OCI-M2 (cell line): ENCODE results near the gene RTKN2.

Source experiments
- DNase-seq: peaks from one replicate; lab custom pipeline; 2025; ENCODE audit not compliant: unreplicated experiment; lab: John Stamatoyannopoulos, UW

The RTKN2 gene

GRCh38 chr10:62177111-62177510 is 91.5 kb downstream of the RTKN2 start:
- DNase-seq = no peak

GRCh38 chr10:62175251-62175650 is 93.4 kb downstream of the RTKN2 start:
- DNase-seq = no peak

- DNase-seq = no peak
Measured at GRCh38 chr10:62172465-62172864, 96.2 kb downstream of the RTKN2 start.

- no peak for DNase-seq
Measured at GRCh38 chr10:62171791-62172190, 96.9 kb downstream of the RTKN2 start.

GRCh38 chr10:62170732-62171131 is 97.9 kb downstream of the RTKN2 start:
- no peak for DNase-seq

- DNase-seq = no peak
Measured at GRCh38 chr10:62166331-62167131, 102.1 kb downstream of the RTKN2 start.

GRCh38 chr10:62165803-62166202 is 102.8 kb downstream of the RTKN2 start:
- no peak for DNase-seq

- DNase-seq = no peak
Measured at GRCh38 chr10:62163024-62163423, 105.6 kb downstream of the RTKN2 start.

GRCh38 chr10:62162261-62162981 is 106.2 kb downstream of the RTKN2 start:
- no peak for DNase-seq

GRCh38 chr10:62159351-62159750 is 109.3 kb downstream of the RTKN2 start:
- DNase-seq = no peak

- DNase-seq = no peak
Measured at GRCh38 chr10:62157601-62158000, 111.0 kb downstream of the RTKN2 start.

GRCh38 chr10:62155054-62155680 is 113.5 kb downstream of the RTKN2 start:
- no peak for DNase-seq

- no peak for DNase-seq
Measured at GRCh38 chr10:62154231-62154630, 114.4 kb downstream of the RTKN2 start.

GRCh38 chr10:62153191-62153590 is 115.5 kb downstream of the RTKN2 start:
- DNase-seq = no peak

- DNase-seq = no peak
Measured at GRCh38 chr10:62149621-62150020, 119.0 kb downstream of the RTKN2 start.

GRCh38 chr10:62148155-62148554 is 120.5 kb downstream of the RTKN2 start:
- DNase-seq = no peak

- no peak for DNase-seq
Measured at GRCh38 chr10:62147425-62147824, 121.2 kb downstream of the RTKN2 start.

GRCh38 chr10:62136931-62137330 is 131.7 kb downstream of the RTKN2 start:
- no peak for DNase-seq

- DNase-seq = no peak
Measured at GRCh38 chr10:62133618-62134017, 135.0 kb downstream of the RTKN2 start.
